AG09319 (cell line): Measurements from ENCODE around the gene EAF1.

Experiments used
- DNase-seq: peaks from one replicate; pipeline ENCODE4 v3.0.0-alpha.2; 2010; ENCODE audit warnings: low read depth; ENCODE audit errors: extremely low read depth
- CTCF ChIP-seq: IDR thresholded peaks from 2 replicates; pipeline ENCODE4 v1.5.1; 2011; ENCODE audit warnings: low read depth, mild to moderate bottlenecking, inconsistent platforms, low read length, moderate library complexity

EAF1 gene

GRCh38 chr3:15465876-15466585, 38.6 kb downstream of the EAF1 start:
- no peak for TF ChIP-seq CTCF
- DNase-seq = no peak

DNA sequence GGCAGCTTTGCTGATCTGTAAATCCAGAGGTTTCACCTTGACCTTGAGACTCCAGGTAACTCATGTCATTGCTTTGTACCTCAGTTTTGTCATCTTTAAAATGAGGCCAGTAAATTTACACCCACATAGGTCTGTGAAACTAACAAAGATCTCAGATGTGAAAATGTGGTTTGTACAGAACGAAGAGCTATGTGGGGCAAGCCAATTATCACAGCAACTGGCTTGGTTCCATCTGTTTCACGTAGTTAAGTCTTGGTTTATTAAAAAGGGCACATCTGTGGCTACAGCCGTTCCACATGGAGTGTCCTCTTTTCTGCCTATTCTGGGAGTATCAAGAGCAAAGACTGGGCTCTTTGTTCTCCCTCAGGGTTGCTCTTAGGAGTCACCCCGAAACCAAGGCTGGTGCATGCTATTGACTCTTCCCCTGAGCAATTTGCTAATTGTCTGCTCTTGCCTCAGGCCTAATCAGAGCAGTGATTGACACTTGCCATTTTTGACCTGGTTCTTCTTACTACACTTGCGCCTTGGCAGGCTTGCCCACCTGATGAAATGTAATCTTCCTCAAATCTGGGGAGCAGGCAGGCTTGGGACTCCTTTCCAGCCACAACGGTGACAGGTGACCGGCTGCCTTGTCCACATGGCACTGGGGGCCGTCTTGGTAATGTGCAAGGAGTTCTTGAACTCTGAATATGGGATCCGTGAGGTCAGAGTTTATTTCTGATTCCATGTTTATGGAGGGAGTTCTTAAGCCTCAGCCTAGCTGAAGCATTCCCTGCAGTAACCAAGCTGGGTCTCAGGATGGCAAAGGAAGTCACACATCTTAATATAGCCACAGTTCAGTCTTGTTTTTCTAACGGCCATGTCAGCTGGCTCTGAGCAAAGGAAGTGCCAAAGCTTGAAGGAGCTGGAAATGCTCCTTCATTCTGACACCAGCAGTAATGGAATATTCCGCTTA, 40.1 kb downstream of the EAF1 start:
- no peak for TF ChIP-seq CTCF
- no peak for DNase-seq

DNA sequence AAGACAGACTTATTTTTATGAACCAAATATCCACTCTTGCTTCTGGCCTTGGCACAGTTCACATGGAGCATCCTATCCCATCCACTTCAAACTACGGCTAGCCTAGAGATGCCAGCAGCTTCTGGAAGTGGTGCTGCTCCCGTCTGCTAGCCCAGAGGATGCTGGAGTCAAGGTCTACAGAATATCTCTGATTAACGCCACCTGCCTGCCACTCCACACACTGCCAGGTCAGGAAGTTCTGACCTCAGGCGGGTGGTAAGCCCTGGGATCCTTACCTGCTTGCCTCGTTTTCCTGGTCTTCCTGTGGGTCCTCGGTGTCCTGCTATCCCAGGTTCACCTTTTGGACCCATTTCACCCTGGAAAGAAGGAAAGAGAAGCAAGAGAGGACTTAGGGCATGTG, 42.9 kb downstream of the EAF1 start:
- DNase-seq = no peak
- TF ChIP-seq CTCF = no peak

- no peak for TF ChIP-seq CTCF
- no peak for DNase-seq
These were observed 43.5 kb downstream of the EAF1 start for GRCh38 chr3:15470849-15471248.

- TF ChIP-seq CTCF = no peak
- DNase-seq = no peak
These were observed 44.5 kb downstream of the EAF1 start for GRCh38 chr3:15471861-15472260.

DNA sequence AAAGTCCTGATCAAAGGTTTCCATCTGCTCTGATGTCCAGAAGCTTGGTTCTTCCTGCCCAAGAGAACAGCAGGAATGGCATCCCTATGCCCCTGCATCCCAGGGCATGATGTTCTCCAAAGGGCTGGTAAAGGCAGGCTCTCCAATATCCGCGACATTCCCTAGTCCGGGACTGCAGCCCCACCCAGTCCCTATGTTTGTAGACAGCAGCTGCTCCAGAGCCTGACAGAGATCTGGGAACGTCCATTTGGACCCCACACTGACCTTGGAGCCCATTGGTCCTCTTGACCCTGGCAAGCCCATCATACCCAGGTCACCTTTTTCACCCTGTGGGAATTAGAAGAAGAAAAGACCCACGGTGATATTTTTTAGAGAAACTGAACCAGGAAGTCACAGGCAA, 47.8 kb downstream of the EAF1 start:
- no peak for TF ChIP-seq CTCF
- no peak for DNase-seq

GRCh38 chr3:15476378-15476777, 49.0 kb downstream of the EAF1 start:
- TF ChIP-seq CTCF = no peak
- DNase-seq = no peak
